Loucy (cell line): Measurements from ENCODE around the gene TTC39C.

Experiments used
- CTCF ChIP-seq: fragments of 200-600 bp; sonication (generic); conservative IDR thresholded peaks from 2 replicates; pipeline ENCODE4 v1.5.1; 2014; ENCODE audit warnings: mild to moderate bottlenecking, antibody characterized with exemption, low read length
- EZH2phosphoT487 ChIP-seq: fragments of 200-600 bp; IDR thresholded peaks from 2 replicates; pipeline ENCODE4 v1.6.1; 2018; ENCODE audit warnings: antibody characterized with exemption, mild to moderate bottlenecking, moderate library complexity, borderline replicate concordance

- TF ChIP-seq CTCF (no peak), EZH2phosphoT487 (no peak)
These were observed 7.7 kb upstream of the TTC39C start for GRCh38 chr18:24006712-24007313.
